ENCODE measurements around the gene LMX1B.
A peak's percentile ranks its signal among the peaks of the same experiment; 100 is the strongest.

LMX1B gene

GRCh38 chr9:126605792-126606482 lies 7.8 kb upstream of the LMX1B start:
- DNase-seq = no peak

GRCh38 chr9:126606483-126606870 lies 7.3 kb upstream of the LMX1B start:
- no peak for DNase-seq

- no peak for DNase-seq
Measured at GRCh38 chr9:126607086-126607485, 6.6 kb upstream of the LMX1B start.

- DNase-seq = no peak
Measured at GRCh38 chr9:126607731-126608130, 6.0 kb upstream of the LMX1B start.

- DNase-seq = no peak
Measured at GRCh38 chr9:126608551-126608950, 5.2 kb upstream of the LMX1B start.

- DNase-seq = no peak
Measured at GRCh38 chr9:126609191-126609590, 4.5 kb upstream of the LMX1B start.

- no peak for DNase-seq
Measured at GRCh38 chr9:126609711-126610388, 3.9 kb upstream of the LMX1B start.

- no peak for DNase-seq
Measured at GRCh38 chr9:126611193-126611591, 2.5 kb upstream of the LMX1B start.

GRCh38 chr9:126611592-126612325 lies 2.0 kb upstream of the LMX1B start:
- DNase-seq = no peak

- DNase-seq = no peak
Measured at GRCh38 chr9:126612326-126612812, 1.4 kb upstream of the LMX1B start.

- no peak for DNase-seq
Measured at GRCh38 chr9:126612813-126613641, 701 bp upstream of the LMX1B start.

GRCh38 chr9:126614088-126614454 lies 343 bp downstream of the LMX1B start:
- no peak for DNase-seq

- no peak for DNase-seq
Measured at GRCh38 chr9:126614455-126615244, 922 bp downstream of the LMX1B start.

- DNase-seq = peak; percentile 40
Measured at GRCh38 chr9:126615245-126615790, 1.6 kb downstream of the LMX1B start.

- DNase-seq = no peak
Measured at GRCh38 chr9:126615791-126616447, 2.2 kb downstream of the LMX1B start.

GRCh38 chr9:126616521-126616976 lies 2.8 kb downstream of the LMX1B start:
- no peak for DNase-seq

- DNase-seq = no peak
Measured at GRCh38 chr9:126617003-126617822, 3.5 kb downstream of the LMX1B start.

- DNase-seq = no peak
Measured at GRCh38 chr9:126617823-126618165, 4.1 kb downstream of the LMX1B start.

GRCh38 chr9:126618190-126618584 lies 4.5 kb downstream of the LMX1B start:
- DNase-seq = no peak

GRCh38 chr9:126618585-126619360 lies 5.0 kb downstream of the LMX1B start:
- DNase-seq = no peak

All from NCI-H2081 treated with DMSO at 0.1 percent for 48 hours (cell line).